Measurements from ENCODE around the gene BRK1. TPM values are rescaled to one million over a fixed set of nuclear protein-coding genes. Genes with fewer than 3 reads are reported as not detected.
"Not testable (repeated sequence)": the region's sequence is repeated elsewhere in the genome, so short reads cannot be mapped to it uniquely, and the experiment has no call there.

BRK1 gene
- total and polyA plus RNA-seq, 2 donors (not counting 1 experiment from before 2014, with no cell fraction given): 112 to 303 TPM

- H3K4me2 ChIP-seq (ENCODE audit: extremely low read depth, insufficient read depth, low read length); H3K4me1 ChIP-seq (ENCODE audit: control insufficient read depth, extremely low read depth, insufficient read depth, low read length); H3K9ac ChIP-seq (ENCODE audit: insufficient read depth, low read length); H3K27ac ChIP-seq (ENCODE audit: insufficient read depth, low read length); H4K20me1 ChIP-seq (ENCODE audit: control insufficient read depth, extremely low read depth, insufficient read depth, low read length); H3K4me3 ChIP-seq (replicated peaks in 1 of 4; ENCODE audit: control extremely low read depth in 1 of 4, insufficient read depth in 1 of 4, low read depth in 3 of 4, low read length in 4 of 4); H3K36me3 ChIP-seq (ENCODE audit: control insufficient read depth, insufficient read depth, low read length); H3K9me3 ChIP-seq (ENCODE audit: control insufficient read depth, insufficient read depth, low read depth, low read length); DNase-seq (ENCODE audit: low read depth in 2 of 2); H2AFZ ChIP-seq (ENCODE audit: low read length); H3K79me2 ChIP-seq (ENCODE audit: control insufficient read depth, insufficient read depth, low read length); H3K27me3 ChIP-seq (ENCODE audit: control insufficient read depth, insufficient read depth, low read length): not testable (repeated sequence)
Observed at GRCh38 chr3:10176150-10176549, 60.7 kb downstream of the BRK1 start.

Other genes with a start within 250 kb of the BRK1 start
- gene CIDEC, start 235.4 kb upstream of the BRK1 start, total RNA-seq: 0.17 TPM in 1 of 2 replicates, not detected in the other
- gene CIDEC, start 235.4 kb upstream of the BRK1 start, polyA plus RNA-seq: 0.08 TPM in 1 of 2 replicates, not detected in the other
- 30.6 and 33.9 TPM in 2 replicates for gene JAGN1, start 225.1 kb upstream of the BRK1 start, total RNA-seq
- 36.6 and 44.9 TPM in 2 replicates for gene JAGN1, start 225.1 kb upstream of the BRK1 start, polyA plus RNA-seq
- 0.26 and 0.99 TPM in 2 replicates for gene IL17RE, start 212.8 kb upstream of the BRK1 start, total RNA-seq
- 1.9 and 2.6 TPM in 2 replicates for gene IL17RE, start 212.8 kb upstream of the BRK1 start, polyA plus RNA-seq
- gene IL17RC, start 198.6 kb upstream of the BRK1 start, total RNA-seq: 17.5 and 21.3 TPM in 2 replicates
- gene IL17RC, start 198.6 kb upstream of the BRK1 start, polyA plus RNA-seq: 14.5 and 17.1 TPM in 2 replicates
- 15.7 and 50.2 TPM in 2 replicates for gene CRELD1, start 181.8 kb upstream of the BRK1 start, total RNA-seq
- gene CRELD1, start 181.8 kb upstream of the BRK1 start, polyA plus RNA-seq: 23.8 and 24.2 TPM in 2 replicates
- 1.5 and 3.8 TPM in 2 replicates for gene PRRT3, start 163.3 kb upstream of the BRK1 start, total RNA-seq
- gene PRRT3, start 163.3 kb upstream of the BRK1 start, polyA plus RNA-seq: 3.1 and 4.5 TPM in 2 replicates
- 63.6 and 63.9 TPM in 2 replicates for gene EMC3, start 128.8 kb upstream of the BRK1 start, total RNA-seq
- 139 and 149 TPM in 2 replicates for gene EMC3, start 128.8 kb upstream of the BRK1 start, polyA plus RNA-seq
- gene FANCD2, start 89.2 kb upstream of the BRK1 start, total RNA-seq: 2.1 and 7.1 TPM in 2 replicates
- gene FANCD2, start 89.2 kb upstream of the BRK1 start, polyA plus RNA-seq: 9.7 and 25.5 TPM in 2 replicates
- gene FANCD2OS, start 7.4 kb upstream of the BRK1 start, total RNA-seq: not detected in 2 replicates
- gene FANCD2OS, start 7.4 kb upstream of the BRK1 start, polyA plus RNA-seq: not detected in 2 replicates
- gene VHL, start 26.1 kb downstream of the BRK1 start, total RNA-seq: 36.7 and 39.3 TPM in 2 replicates
- 13.3 and 13.8 TPM in 2 replicates for gene VHL, start 26.1 kb downstream of the BRK1 start, polyA plus RNA-seq
- gene IRAK2, start 49.2 kb downstream of the BRK1 start, total RNA-seq: 4.4 and 6.6 TPM in 2 replicates
- 1.5 and 3.6 TPM in 2 replicates for gene IRAK2, start 49.2 kb downstream of the BRK1 start, polyA plus RNA-seq
- 9.0 and 12.4 TPM in 2 replicates for gene TATDN2, start 132.8 kb downstream of the BRK1 start, total RNA-seq
- 16.5 and 20.9 TPM in 2 replicates for gene TATDN2, start 132.8 kb downstream of the BRK1 start, polyA plus RNA-seq
- gene GHRL, start 177.3 kb downstream of the BRK1 start, total RNA-seq: not detected in 2 replicates
- 0.10 TPM in 1 of 2 replicates, not detected in the other for gene GHRL, start 177.3 kb downstream of the BRK1 start, polyA plus RNA-seq
- gene SEC13, start 205.4 kb downstream of the BRK1 start, total RNA-seq: 189 and 243 TPM in 2 replicates
- 238 and 264 TPM in 2 replicates for gene SEC13, start 205.4 kb downstream of the BRK1 start, polyA plus RNA-seq